Spleen (tissue), 7 donors: ENCODE results near the gene CAMTA2.

ENCODE experiments used
- CTCF ChIP-seq, 11 experiments: fragments of 200-600 bp in 7 of 11; fragments of 450-650 bp in 4 of 11; sonication (generic) in 4 of 11; IDR thresholded peaks in 8 of 11; conservative IDR thresholded peaks in 3 of 11; 1 replicate in 7 of 11; 2 replicates in 4 of 11; pipeline versions ENCODE4 v1.4.0 to v1.8.0; 2016 to 2021; ENCODE audit warnings: antibody characterized with exemption in 11 of 11, inconsistent platforms in 4 of 11, mild to moderate bottlenecking in 1 of 11
- POLR2A ChIP-seq, 3 donors: fragments of 450-650 bp; IDR thresholded peaks; one replicate each; pipeline ENCODE4 v1.5.1; 2017; ENCODE audit warnings: antibody characterized with exemption in 3 of 3, mild to moderate bottlenecking in 1 of 3
- donor health status: DM: no; HTN: no; CAD: no; lungs with moderate emphysema.
- donor health status: DM: no; HTN: no; CAD: no.
- donor health status: DM: no; HTN: no; CAD: no.

- TF ChIP-seq POLR2A (IDR thresholded peaks at IDR 0.05) (no peak), CTCF (IDR thresholded peaks at IDR 0.05 in 8 of 11, conservative IDR thresholded peaks at IDR 0.05 in 3 of 11) (no peak)
These were observed 45.4 kb upstream of the CAMTA2 start for GRCh38 chr17:5032865-5033264.
